ENCODE results near the gene RNF214.

The RNF214 gene

DNA sequence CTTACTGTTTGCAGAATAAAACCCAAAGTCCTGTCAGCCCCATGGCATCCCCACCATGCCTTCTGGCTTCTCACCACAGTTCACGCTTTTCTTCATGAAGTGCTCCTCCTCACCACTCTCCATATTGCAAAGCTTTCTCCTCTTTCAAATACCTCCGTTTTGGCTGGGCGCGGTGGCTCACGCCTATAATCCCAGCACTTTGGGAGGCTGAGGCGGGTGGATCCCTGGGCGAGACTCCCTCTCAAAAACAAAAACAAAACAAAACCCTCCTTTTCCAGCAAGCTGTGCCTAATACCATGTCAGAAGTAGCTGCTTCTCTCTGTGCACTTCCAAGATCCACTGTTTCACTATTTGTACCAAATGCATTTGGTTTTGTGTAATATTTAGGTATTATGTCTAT lies 76.8 kb downstream of the RNF214 start:
- in situ Hi-C loops (cut with HindIII; ENCODE audit: low sequenced_read_pairs) = no loop called here
- no peak for DNase-seq (ENCODE audit: low read depth)
- no peak overlapping the region for H3K4me3 ChIP-seq (ENCODE audit: low read depth, low read length)
- TF ChIP-seq, protein P1, sequence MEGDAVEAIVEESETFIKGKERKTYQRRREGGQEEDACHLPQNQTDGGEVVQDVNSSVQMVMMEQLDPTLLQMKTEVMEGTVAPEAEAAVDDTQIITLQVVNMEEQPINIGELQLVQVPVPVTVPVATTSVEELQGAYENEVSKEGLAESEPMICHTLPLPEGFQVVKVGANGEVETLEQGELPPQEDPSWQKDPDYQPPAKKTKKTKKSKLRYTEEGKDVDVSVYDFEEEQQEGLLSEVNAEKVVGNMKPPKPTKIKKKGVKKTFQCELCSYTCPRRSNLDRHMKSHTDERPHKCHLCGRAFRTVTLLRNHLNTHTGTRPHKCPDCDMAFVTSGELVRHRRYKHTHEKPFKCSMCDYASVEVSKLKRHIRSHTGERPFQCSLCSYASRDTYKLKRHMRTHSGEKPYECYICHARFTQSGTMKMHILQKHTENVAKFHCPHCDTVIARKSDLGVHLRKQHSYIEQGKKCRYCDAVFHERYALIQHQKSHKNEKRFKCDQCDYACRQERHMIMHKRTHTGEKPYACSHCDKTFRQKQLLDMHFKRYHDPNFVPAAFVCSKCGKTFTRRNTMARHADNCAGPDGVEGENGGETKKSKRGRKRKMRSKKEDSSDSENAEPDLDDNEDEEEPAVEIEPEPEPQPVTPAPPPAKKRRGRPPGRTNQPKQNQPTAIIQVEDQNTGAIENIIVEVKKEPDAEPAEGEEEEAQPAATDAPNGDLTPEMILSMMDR (IDR thresholded peaks at IDR 0.05; ENCODE audit: low read depth, low read length, missing control alignments) = no peak

DNA sequence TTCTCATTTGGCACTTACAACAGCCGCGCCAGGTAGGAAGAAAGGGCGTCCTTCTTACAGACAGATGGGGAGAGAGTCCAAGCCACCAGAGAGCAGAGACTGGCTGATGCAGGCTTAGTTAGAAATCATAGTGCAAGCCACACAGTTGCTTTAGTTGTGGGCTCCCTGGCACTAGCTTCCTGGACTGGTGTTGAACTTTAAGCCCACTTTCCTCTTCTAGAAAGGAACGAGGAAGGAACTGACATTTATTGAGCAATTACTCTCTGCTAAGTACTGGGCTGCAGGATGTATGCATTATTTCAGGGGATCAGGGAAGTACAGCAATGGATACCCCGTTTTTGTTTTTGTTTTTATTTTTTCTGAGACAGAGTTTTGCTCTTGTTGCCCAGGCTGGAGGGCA lies 80.6 kb downstream of the RNF214 start:
- H3K4me3 ChIP-seq (ENCODE audit: low read depth, low read length) = no peak overlapping the region
- in situ Hi-C loops (cut with HindIII; ENCODE audit: low sequenced_read_pairs) = no loop called here
- no peak for DNase-seq (ENCODE audit: low read depth)
- TF ChIP-seq, protein P1 (IDR thresholded peaks at IDR 0.05; ENCODE audit: low read depth, low read length, missing control alignments) = no peak

DNA sequence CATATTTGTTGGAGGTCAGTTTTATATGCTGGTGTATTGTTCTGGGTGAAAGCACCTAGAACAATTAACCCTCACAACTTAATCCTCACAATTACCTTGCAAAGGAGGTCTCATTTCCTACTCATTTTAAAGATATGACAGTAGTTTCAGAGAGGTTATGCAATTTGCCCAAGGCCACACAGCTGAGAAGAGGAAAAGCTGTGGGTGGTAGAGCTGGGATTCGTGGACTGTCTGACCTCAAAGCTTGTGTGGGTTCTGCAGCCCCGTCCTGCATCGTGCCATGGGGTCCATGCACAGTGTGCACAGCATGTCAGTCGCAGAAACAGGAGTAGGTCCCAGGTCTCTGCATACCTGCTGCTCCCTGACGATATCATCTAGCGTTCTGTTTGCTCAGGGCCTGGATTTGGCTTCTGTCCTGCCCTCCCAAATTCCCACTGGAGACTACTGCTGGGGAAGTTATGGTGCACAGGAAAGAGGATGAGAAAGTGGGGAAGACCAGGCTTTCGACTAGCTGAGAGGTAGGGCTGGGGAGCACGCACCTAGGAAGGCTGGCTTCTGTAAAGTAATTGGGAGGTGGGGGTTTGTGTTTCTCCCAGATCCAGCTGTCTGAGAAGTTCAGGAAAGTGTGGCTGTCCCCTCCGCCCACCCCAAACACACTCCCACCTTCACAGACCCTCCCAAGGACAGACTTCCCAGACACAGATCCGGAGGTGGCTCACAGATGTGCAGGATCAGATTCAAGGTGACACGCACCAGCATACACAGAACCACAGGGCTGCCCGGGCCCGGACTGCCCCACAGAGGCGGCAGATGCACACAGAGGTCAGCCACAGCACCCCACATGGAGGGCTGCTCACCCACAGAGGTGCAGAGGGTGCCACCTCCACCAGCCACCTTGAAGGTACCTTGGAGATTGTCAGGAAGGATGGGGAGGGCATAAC lies 81.6 kb downstream of the RNF214 start:
- in situ Hi-C loops (cut with HindIII; ENCODE audit: low sequenced_read_pairs) = no loop called here
- H3K4me3 ChIP-seq (ENCODE audit: low read depth, low read length) = peak overlapping the region; percentile 86
- TF ChIP-seq, protein P1 (IDR thresholded peaks at IDR 0.05; ENCODE audit: low read depth, low read length, missing control alignments) = no peak
- no peak for DNase-seq (ENCODE audit: low read depth)

DNA sequence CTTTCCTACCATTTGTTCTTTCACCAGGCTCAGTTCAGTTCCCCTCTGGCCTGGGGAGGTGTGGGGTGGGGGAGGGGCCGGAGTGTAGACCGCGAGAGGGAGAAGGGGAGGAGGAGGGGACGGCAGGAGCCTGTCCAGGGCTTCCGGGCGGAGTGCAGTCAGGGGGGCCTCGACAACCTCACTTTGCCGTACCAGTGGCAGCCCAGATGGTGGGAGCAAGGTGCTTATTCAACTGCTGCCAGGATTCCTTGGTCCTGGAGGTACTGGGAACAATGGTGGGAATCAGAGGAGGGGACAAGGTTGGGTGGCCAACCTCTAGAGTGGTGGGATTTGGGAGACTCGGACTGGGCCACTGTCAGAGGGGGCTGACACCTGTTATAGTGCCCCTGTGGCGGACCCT lies 82.4 kb downstream of the RNF214 start:
- H3K4me3 ChIP-seq (ENCODE audit: low read depth, low read length) = peak overlapping the region; percentile 86
- in situ Hi-C loops (cut with HindIII; ENCODE audit: low sequenced_read_pairs) = loop anchor here (5.0 kb wide), 1 partner anchor 73 kb away; no protein-coding TSS in a partner anchor
- TF ChIP-seq, protein P1 (IDR thresholded peaks at IDR 0.05; ENCODE audit: low read depth, low read length, missing control alignments) = no peak
- no peak for DNase-seq (ENCODE audit: low read depth)

DNA sequence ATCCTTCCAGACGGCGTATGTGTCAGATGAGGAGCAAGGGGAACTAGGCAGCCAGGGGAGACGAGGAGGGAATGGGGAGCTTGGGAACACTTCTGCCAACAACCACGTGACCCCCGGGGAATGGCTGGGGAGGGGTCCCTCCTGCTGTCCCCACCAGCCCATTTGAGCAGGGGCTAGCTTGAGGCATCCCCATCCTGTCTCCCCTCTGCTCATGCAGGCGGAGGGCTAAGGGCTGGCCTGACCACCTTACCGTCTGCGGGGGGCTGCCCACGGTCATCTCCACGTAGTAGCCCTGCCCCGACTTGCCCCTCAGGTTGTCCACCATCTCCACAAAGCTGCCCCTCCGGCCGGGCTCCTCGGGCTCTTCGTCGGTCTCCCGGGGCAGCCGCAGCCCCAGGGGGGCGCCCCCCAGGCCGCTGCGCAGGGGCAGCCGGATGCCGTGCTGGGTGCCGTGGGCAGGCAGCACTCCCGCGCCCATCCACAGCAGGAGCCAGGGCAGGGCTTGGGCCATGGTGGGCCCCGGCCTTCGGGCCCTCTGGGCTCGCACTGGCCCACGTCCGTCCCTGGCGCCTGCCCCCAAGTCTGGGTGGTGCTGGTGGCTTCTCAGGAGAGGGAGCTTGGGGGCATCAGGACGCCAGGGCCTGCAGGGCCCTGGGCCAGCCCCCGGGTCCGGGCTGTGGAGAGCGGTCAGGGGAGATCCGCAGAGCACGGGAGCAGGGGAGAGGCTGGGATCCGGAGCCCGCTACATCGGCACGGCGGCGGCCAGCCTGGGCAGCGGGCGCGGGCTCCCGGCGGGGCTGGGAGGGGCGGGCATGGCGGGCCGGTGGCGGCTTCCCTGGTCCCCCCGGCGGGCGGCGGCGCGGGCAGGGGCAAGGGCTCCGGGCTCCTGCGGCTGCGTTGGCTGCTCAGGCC lies 83.1 kb downstream of the RNF214 start:
- no peak for DNase-seq (ENCODE audit: low read depth)
- TF ChIP-seq, protein P1 (IDR thresholded peaks at IDR 0.05; ENCODE audit: low read depth, low read length, missing control alignments) = no peak
- in situ Hi-C loops (cut with HindIII; ENCODE audit: low sequenced_read_pairs) = loop anchor here (5.0 kb wide), 1 partner anchor 73 kb away; no protein-coding TSS in a partner anchor
- H3K4me3 ChIP-seq (ENCODE audit: low read depth, low read length) = peak overlapping the region; percentile 86

Measured in astrocyte of the cerebellum (primary cell).